B cell (primary cell): Measurements from ENCODE around the gene MTMR10.

Source experiments
- EZH2 ChIP-seq: IDR thresholded peaks from 2 replicates; pipeline ENCODE4 v1.6.1; 2012; ENCODE audit warnings: borderline replicate concordance, low read depth, mild to moderate bottlenecking, moderate library complexity, low read length; ENCODE audit not compliant: insufficient read depth, poor library complexity, severe bottlenecking
- TF ChIP-seq, protein P1 (sequence below): fragments of 200-600 bp; IDR thresholded peaks from one replicate; pipeline ENCODE4 v1.8.0; 2022; ENCODE audit warnings: antibody characterized with exemption, mild to moderate bottlenecking

DNA sequence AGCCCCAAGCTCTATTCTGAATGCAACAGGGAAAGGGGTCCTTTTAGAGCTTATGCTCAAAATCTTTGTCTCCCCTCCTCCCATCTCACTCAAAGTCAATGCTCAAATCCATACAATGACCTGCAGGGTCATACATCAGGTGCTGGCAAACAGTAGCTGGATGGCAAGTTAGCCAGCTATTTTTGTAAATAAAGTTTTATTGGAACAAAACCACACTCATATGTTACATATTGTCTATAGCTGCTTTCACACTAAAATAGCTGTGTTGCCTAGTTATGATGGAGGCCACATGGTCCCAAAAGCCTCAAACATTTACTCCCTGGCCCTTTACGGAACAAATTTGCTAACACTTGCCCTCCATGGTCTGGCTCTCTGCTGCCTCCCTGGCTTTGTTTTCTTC, 89.5 kb downstream of the MTMR10 start:
- TF ChIP-seq, protein P1, sequence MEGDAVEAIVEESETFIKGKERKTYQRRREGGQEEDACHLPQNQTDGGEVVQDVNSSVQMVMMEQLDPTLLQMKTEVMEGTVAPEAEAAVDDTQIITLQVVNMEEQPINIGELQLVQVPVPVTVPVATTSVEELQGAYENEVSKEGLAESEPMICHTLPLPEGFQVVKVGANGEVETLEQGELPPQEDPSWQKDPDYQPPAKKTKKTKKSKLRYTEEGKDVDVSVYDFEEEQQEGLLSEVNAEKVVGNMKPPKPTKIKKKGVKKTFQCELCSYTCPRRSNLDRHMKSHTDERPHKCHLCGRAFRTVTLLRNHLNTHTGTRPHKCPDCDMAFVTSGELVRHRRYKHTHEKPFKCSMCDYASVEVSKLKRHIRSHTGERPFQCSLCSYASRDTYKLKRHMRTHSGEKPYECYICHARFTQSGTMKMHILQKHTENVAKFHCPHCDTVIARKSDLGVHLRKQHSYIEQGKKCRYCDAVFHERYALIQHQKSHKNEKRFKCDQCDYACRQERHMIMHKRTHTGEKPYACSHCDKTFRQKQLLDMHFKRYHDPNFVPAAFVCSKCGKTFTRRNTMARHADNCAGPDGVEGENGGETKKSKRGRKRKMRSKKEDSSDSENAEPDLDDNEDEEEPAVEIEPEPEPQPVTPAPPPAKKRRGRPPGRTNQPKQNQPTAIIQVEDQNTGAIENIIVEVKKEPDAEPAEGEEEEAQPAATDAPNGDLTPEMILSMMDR, result no peak
- no peak for TF ChIP-seq EZH2
